Uterus (tissue), 4 donors: ENCODE measurements around the gene CREB5. TPM values are rescaled to one million over a fixed set of nuclear protein-coding genes. Genes with fewer than 3 reads are reported as not detected.

Experiments used
- DNase-seq, 2 donors: peaks; one replicate each; pipeline ENCODE4 v3.0.0-alpha.2; 2019 to 2020
- H3K27ac ChIP-seq, 2 donors: fragments of 200-600 bp; sonication (generic); 1 replicate in 1 of 2; 2 replicates in 1 of 2; pipeline ENCODE4 v1.5.1; 2016 to 2018
- H3K27me3 ChIP-seq, 2 donors: fragments of 200-600 bp; sonication (generic); one replicate each; pipeline ENCODE4 v1.5.1; 2018 to 2019; ENCODE audit warnings: control low read depth in 1 of 2
- H3K36me3 ChIP-seq, 2 donors: fragments of 200-600 bp; sonication (generic); one replicate each; pipeline ENCODE4 v1.5.1; 2019; ENCODE audit warnings: control low read depth in 1 of 2
- H3K4me1 ChIP-seq, 2 donors: fragments of 200-600 bp; sonication (generic); one replicate each; pipeline ENCODE4 v1.5.1; 2018 to 2019; ENCODE audit warnings: control low read depth in 1 of 2
- H3K4me3 ChIP-seq, 2 donors: fragments of 200-600 bp; sonication (generic); 1 replicate in 1 of 2; 2 replicates in 1 of 2; pipeline ENCODE4 v1.5.1; 2018 to 2019; ENCODE audit warnings: mild to moderate bottlenecking in 1 of 2
- H3K9me3 ChIP-seq, 2 donors: fragments of 200-600 bp; sonication (generic); one replicate each; pipeline ENCODE4 v1.5.1; 2019; ENCODE audit warnings: control low read depth in 1 of 2
- POLR2A ChIP-seq, 2 donors: fragments of 450-650 bp; IDR thresholded peaks; one replicate each; pipeline ENCODE4 v1.6.1; 2016; ENCODE audit warnings: antibody characterized with exemption in 2 of 2, mild to moderate bottlenecking in 1 of 2, moderate library complexity in 1 of 2
- intact Hi-C: fragments of 100-400 bp; cut with DNase I; formaldehyde crosslinking; loops from one replicate; pipeline ENCODE4 v1.15.1; 2023; ENCODE audit warnings: low total_unique reads
- total RNA-seq, 4 donors: library from RNA; depleted of rRNA in 3 of 4; stranded (reverse); fragments of >200 nt in 3 of 4; gene quantifications; one replicate each; pipeline versions ENCODE4 v1.1.0 to v1.2.4, GENCODE V29; 2014 to 2023
- TF ChIP-seq, protein P1 (sequence below), 4 experiments: fragments of 200-600 bp in 2 of 4; fragments of 450-650 bp in 2 of 4; sonication (generic) in 2 of 4; IDR thresholded peaks; one replicate each; pipeline ENCODE4 v1.5.1; 2016 to 2019; ENCODE audit warnings: antibody characterized with exemption in 4 of 4, mild to moderate bottlenecking in 2 of 4, moderate library complexity in 1 of 4
- donor health status: DM: yes; HTN: yes; CAD: no.

Gene CREB5
- total RNA-seq, 4 donors from 2014 or later, result 7.1 to 40.2 (median 23.9) TPM

DNA sequence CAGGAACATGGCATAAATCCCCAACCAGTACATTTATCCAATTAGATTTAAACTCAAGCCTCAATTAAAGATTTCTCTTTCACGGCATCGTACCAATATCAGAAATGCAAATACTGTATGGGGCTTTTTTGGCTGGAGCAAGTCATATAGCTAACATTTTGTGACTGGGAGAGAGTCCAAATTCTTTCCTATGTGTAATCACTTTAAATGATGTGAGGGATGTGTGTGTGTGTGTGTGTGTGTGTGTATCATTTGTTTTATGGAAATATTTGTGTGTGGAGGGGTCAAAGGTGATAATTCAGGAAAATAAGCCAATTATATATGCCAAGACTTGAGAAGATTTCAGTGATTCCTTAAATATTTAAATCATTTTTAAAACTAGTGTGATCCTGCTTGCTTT is 349.2 kb downstream of the CREB5 start:
- Histone ChIP-seq H3K4me1 (no peaks in the 10 kb centered on the region), H3K27me3 (no peaks in the 10 kb centered on the region)

GRCh38 chr7:28762651-28763050 is 350.3 kb downstream of the CREB5 start:
- Histone ChIP-seq H3K4me3 (no peak overlapping the region), H3K27me3 (no peaks in the 10 kb centered on the region), H3K9me3 (no peaks in the 10 kb centered on the region), H3K27ac (no peak overlapping the region), H3K36me3 (no peaks in the 10 kb centered on the region), H3K4me1 (no peaks in the 10 kb centered on the region)
- TF ChIP-seq POLR2A (IDR thresholded peaks at IDR 0.05), result no peak
- TF ChIP-seq, protein P1, sequence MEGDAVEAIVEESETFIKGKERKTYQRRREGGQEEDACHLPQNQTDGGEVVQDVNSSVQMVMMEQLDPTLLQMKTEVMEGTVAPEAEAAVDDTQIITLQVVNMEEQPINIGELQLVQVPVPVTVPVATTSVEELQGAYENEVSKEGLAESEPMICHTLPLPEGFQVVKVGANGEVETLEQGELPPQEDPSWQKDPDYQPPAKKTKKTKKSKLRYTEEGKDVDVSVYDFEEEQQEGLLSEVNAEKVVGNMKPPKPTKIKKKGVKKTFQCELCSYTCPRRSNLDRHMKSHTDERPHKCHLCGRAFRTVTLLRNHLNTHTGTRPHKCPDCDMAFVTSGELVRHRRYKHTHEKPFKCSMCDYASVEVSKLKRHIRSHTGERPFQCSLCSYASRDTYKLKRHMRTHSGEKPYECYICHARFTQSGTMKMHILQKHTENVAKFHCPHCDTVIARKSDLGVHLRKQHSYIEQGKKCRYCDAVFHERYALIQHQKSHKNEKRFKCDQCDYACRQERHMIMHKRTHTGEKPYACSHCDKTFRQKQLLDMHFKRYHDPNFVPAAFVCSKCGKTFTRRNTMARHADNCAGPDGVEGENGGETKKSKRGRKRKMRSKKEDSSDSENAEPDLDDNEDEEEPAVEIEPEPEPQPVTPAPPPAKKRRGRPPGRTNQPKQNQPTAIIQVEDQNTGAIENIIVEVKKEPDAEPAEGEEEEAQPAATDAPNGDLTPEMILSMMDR (IDR thresholded peaks at IDR 0.05), result no peak
- intact Hi-C loops, result no loop called here
- DNase-seq, result no peak

More for the DNA sequence above, 349.2 kb downstream of the CREB5 start:
- no peak for TF ChIP-seq POLR2A (IDR thresholded peaks at IDR 0.05)
- TF ChIP-seq, protein P1 (IDR thresholded peaks at IDR 0.05), result no peak
- no peak overlapping the region for H3K4me3 ChIP-seq
- no peaks in the 10 kb centered on the region for H3K9me3 ChIP-seq
- no peaks in the 10 kb centered on the region for H3K36me3 ChIP-seq
- no peak for DNase-seq
- intact Hi-C loops, result no loop called here
- H3K27ac ChIP-seq, result no peak overlapping the region

DNA sequence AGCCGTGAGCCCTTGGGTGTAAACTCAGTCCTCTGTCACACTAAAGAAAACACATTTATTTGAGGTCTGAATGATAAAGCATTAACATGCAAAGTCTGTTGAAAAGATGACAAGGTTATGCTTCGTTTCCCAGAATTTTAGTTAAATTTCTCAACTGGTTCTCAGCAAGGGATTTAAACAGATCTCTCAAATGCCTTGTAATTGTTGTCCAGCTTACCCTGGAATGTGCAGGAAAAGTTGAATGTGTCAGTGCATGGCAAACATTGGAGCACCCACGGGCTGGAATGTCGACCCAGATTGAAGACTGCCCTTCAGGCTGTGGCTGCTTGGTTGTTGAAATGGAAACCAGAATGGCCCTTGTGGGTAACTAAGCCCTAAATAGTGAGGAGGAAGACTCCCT is 354.0 kb downstream of the CREB5 start:
- Histone ChIP-seq H3K27me3 (no peaks in the 10 kb centered on the region), H3K9me3 (no peaks in the 10 kb centered on the region), H3K4me1 (no peaks in the 10 kb centered on the region), H3K27ac (no peak overlapping the region), H3K4me3 (no peak overlapping the region), H3K36me3 (no peaks in the 10 kb centered on the region)
- no peak for DNase-seq
- TF ChIP-seq POLR2A (IDR thresholded peaks at IDR 0.05), result no peak
- TF ChIP-seq, protein P1 (IDR thresholded peaks at IDR 0.05), result no peak
- intact Hi-C loops, result no loop called here

DNA sequence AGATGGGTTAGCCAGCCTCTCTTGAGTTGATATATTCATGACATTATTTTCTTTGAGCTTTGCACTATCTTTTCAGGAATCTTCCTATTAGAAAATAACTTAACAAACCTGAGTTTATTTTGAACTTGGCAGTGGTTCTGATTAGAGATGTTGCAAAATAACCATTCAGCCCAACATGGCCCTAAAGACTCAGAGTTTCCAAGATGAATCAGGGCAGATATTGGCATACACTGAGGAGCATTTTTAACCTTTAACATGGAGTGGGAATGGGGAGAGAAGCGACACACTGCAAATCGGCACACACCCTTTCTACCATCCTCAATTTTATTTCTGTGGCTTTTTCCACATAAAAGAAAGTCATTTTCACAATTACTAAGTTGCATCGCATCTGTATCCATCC is 355.0 kb downstream of the CREB5 start:
- TF ChIP-seq POLR2A (IDR thresholded peaks at IDR 0.05), result no peak
- TF ChIP-seq, protein P1 (IDR thresholded peaks at IDR 0.05), result no peak
- Histone ChIP-seq H3K9me3 (no peaks in the 10 kb centered on the region), H3K4me3 (no peak overlapping the region), H3K27ac (no peak overlapping the region), H3K4me1 (no peaks in the 10 kb centered on the region), H3K27me3 (no peaks in the 10 kb centered on the region), H3K36me3 (no peaks in the 10 kb centered on the region)
- intact Hi-C loops, result no loop called here
- DNase-seq, result no peak

DNA sequence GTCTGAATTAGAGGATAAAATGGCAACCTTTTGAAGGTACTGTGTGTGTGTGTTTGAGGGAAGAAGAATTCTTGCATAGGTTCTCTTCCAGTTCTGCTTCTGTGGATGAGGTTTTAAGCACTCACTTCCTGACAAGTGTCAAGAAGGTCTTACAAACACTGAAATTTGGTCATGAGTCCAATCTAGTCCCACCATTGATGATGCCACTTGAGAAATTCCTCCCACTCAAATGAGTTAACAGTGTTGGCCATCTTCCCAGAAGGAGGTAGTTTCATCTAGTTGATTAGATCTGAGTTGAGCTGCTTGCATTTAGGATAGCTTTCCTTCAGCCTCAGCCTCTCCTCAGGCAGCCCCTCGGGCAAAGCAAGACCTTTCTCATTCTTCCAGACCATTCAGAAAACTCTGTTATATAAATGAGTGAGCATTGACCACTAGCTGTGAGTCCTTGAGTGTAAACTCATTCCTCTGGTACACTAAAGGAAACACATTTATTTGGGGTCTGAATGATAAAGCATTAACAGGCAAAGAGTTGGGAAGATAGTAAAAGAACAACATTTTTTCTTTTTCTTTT is 356.3 kb downstream of the CREB5 start:
- no peaks in the 10 kb centered on the region for H3K27me3 ChIP-seq
- no peak for DNase-seq
- no peaks in the 10 kb centered on the region for H3K4me1 ChIP-seq
- intact Hi-C loops, result no loop called here
- no peak overlapping the region for H3K4me3 ChIP-seq
- H3K36me3 ChIP-seq, result no peaks in the 10 kb centered on the region
- H3K27ac ChIP-seq, result no peak overlapping the region
- H3K9me3 ChIP-seq, result no peaks in the 10 kb centered on the region
- TF ChIP-seq, protein P1 (IDR thresholded peaks at IDR 0.05), result no peak
- no peak for TF ChIP-seq POLR2A (IDR thresholded peaks at IDR 0.05)
